Measurements from ENCODE around the gene TRAFD1.
"Not testable (repeated sequence)": the region's sequence is repeated elsewhere in the genome, so short reads cannot be mapped to it uniquely, and the experiment has no call there.

TRAFD1 gene

GRCh38 chr12:112108202-112109079 is 16.9 kb upstream of the TRAFD1 start, which contains the start of gene NAA25:
NAA25 (minus strand) TSS chr12:112108783; CDS start chr12:112108773, 10 bp downstream.
- Histone ChIP-seq H3K4me1 (ENCODE audit: insufficient read depth, insufficient read length) (peaks cover 7% of the 10 kb centered on the region), H3K4me3 (ENCODE audit: insufficient read length, low read depth) (peak within 1 kb of the TSS; percentile 99), H3K27me3 (ENCODE audit: insufficient read depth, insufficient read length) (no peaks in the 10 kb centered on the region), H3K9me3 (ENCODE audit: insufficient read depth, low read length) (no peaks in the 10 kb centered on the region), H3K36me3 (ENCODE audit: insufficient read depth, insufficient read length, low read length) (peaks cover 28% of the 10 kb centered on the region), H3K9ac (ENCODE audit: insufficient read length, low read depth) (peak within 1 kb of the TSS; percentile 100)
- peak; percentile 88 for DNase-seq (ENCODE audit: low read depth, low spot score)
- TF ChIP-seq SUZ12 (IDR thresholded peaks at IDR 0.05; ENCODE audit: extremely low read depth, insufficient read depth, insufficient read length) (no peak), YY1 (IDR thresholded peaks at IDR 0.05; ENCODE audit: insufficient read depth, insufficient read length) (peak; percentile 80)

DNA sequence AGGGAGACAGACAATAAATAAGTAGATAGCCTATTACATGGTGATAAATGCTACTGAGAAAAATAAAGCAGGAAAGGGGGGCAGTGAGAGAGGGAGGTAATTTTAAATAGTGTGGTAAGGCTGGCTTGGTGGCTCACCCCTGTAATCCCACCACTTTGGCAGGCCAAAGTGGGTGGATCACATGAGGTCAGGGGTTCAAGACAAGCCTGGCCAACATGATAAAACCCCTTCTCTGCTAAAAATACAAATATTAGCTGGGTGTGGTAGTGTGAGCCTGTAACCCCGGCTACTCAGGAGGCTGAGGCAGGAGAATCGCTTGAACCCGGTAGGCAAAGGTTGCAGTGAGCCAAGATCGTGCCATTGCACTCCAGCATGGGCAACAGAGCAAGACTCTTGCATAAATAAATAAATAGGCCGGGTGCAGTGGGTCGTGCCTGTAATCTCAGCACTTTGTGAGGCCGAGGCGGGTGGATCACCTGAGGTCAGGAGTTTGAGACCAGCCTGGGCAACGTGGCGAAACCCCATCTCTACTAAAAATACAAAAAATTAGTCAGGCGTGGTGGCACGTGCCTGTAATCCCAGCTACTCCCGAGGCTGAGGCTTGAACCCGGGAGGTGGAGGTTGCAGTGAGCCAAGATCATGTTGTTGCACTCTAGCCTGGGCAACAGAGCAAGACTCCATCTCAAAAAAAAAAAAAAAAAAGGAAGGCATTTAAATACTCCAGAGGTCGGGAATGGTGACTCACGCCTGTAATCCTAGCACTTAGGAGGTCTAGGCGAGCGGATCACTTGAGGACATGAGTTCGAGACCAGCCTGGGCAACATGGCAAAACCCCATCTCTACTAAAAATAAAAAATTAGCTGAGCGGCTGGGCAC is 14.3 kb upstream of the TRAFD1 start:
- not testable (repeated sequence) for H3K27me3 ChIP-seq (ENCODE audit: insufficient read depth, insufficient read length); H3K9ac ChIP-seq (ENCODE audit: insufficient read length, low read depth); H3K4me1 ChIP-seq (ENCODE audit: insufficient read depth, insufficient read length); H3K4me3 ChIP-seq (ENCODE audit: insufficient read length, low read depth); DNase-seq (ENCODE audit: low read depth, low spot score); H3K9me3 ChIP-seq (ENCODE audit: insufficient read depth, low read length)
- H3K36me3 ChIP-seq (ENCODE audit: insufficient read depth, insufficient read length, low read length) = peaks cover 11% of the 10 kb centered on the region

GRCh38 chr12:112111931-112112330 is 13.4 kb upstream of the TRAFD1 start:
- no peak overlapping the region for H3K4me3 ChIP-seq (ENCODE audit: insufficient read length, low read depth)
- H3K4me1 ChIP-seq (ENCODE audit: insufficient read depth, insufficient read length) = no peaks in the 10 kb centered on the region

DNA sequence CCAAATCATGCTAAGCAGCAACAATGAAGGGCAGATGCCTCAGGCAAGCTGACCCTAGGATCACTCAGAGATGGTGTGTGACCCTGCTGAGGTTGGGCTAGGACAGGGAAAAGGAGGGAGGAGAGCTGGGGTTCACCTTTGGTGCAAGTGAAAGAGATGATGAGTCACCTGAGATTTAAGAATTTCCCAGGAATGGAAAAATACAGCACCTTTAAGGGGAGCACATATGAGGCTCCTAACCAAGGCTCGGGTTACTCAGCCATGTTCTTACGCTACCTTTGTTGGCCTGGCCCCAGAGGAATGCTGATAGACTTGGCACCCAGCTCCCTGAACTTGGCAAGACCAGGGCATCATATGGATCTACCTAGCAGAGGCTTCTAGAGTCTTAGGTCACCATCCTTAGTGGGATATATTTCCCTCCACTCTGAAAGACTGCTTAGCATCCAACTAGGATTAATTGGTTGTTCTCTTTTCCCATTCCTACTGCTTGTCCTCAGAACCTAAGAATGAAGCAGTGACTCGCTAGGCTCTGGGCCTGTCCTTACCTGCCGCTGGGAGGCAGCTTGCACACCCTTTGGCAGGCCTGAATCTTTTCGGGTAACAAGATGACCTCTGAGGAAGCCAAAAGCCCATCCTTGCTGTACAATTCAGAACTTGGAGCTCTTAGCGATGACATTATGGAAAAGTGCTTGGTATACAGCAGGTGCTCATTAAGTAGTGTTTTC is 12.8 kb upstream of the TRAFD1 start:
- DNase-seq (ENCODE audit: low read depth, low spot score) = no peak
- Histone ChIP-seq H3K36me3 (ENCODE audit: insufficient read depth, insufficient read length, low read length) (no peaks in the 10 kb centered on the region), H3K4me3 (ENCODE audit: insufficient read length, low read depth) (no peak overlapping the region), H3K27me3 (ENCODE audit: insufficient read depth, insufficient read length) (no peaks in the 10 kb centered on the region), H3K4me1 (ENCODE audit: insufficient read depth, insufficient read length) (no peaks in the 10 kb centered on the region), H3K9me3 (ENCODE audit: insufficient read depth, low read length) (no peaks in the 10 kb centered on the region), H3K9ac (ENCODE audit: insufficient read length, low read depth) (no peak overlapping the region)
- no peak for TF ChIP-seq ZNF274 (IDR thresholded peaks at IDR 0.05; ENCODE audit: low read depth, low read length)
- no peak for TF ChIP-seq SUZ12 (IDR thresholded peaks at IDR 0.05; ENCODE audit: extremely low read depth, insufficient read depth, insufficient read length)
- TF ChIP-seq YY1 (IDR thresholded peaks at IDR 0.05; ENCODE audit: insufficient read depth, insufficient read length) = no peak

More at GRCh38 chr12:112111931-112112330, 13.4 kb upstream of the TRAFD1 start:
- no peak for TF ChIP-seq ZNF274 (IDR thresholded peaks at IDR 0.05; ENCODE audit: low read depth, low read length)
- TF ChIP-seq SUZ12 (IDR thresholded peaks at IDR 0.05; ENCODE audit: extremely low read depth, insufficient read depth, insufficient read length) = no peak
- TF ChIP-seq YY1 (IDR thresholded peaks at IDR 0.05; ENCODE audit: insufficient read depth, insufficient read length) = no peak
- Histone ChIP-seq H3K9me3 (ENCODE audit: insufficient read depth, low read length) (no peaks in the 10 kb centered on the region), H3K9ac (ENCODE audit: insufficient read length, low read depth) (no peak overlapping the region), H3K27me3 (ENCODE audit: insufficient read depth, insufficient read length) (no peaks in the 10 kb centered on the region), H3K36me3 (ENCODE audit: insufficient read depth, insufficient read length, low read length) (peaks cover 4% of the 10 kb centered on the region)
- no peak for DNase-seq (ENCODE audit: low read depth, low spot score)

- TF ChIP-seq YY1 (IDR thresholded peaks at IDR 0.05; ENCODE audit: insufficient read depth, insufficient read length) (no peak), ZNF274 (IDR thresholded peaks at IDR 0.05; ENCODE audit: low read depth, low read length) (no peak), SUZ12 (IDR thresholded peaks at IDR 0.05; ENCODE audit: extremely low read depth, insufficient read depth, insufficient read length) (no peak)
- no peak for DNase-seq (ENCODE audit: low read depth, low spot score)
- Histone ChIP-seq H3K27me3 (ENCODE audit: insufficient read depth, insufficient read length) (no peaks in the 10 kb centered on the region), H3K4me3 (ENCODE audit: insufficient read length, low read depth) (no peak overlapping the region), H3K36me3 (ENCODE audit: insufficient read depth, insufficient read length, low read length) (no peaks in the 10 kb centered on the region), H3K4me1 (ENCODE audit: insufficient read depth, insufficient read length) (no peaks in the 10 kb centered on the region), H3K9ac (ENCODE audit: insufficient read length, low read depth) (no peak overlapping the region), H3K9me3 (ENCODE audit: insufficient read depth, low read length) (no peaks in the 10 kb centered on the region)
Observed at GRCh38 chr12:112115259-112116045, 9.9 kb upstream of the TRAFD1 start.

GRCh38 chr12:112116232-112117060 is 8.9 kb upstream of the TRAFD1 start:
- Histone ChIP-seq H3K36me3 (ENCODE audit: insufficient read depth, insufficient read length, low read length) (no peaks in the 10 kb centered on the region), H3K27me3 (ENCODE audit: insufficient read depth, insufficient read length) (no peaks in the 10 kb centered on the region), H3K9me3 (ENCODE audit: insufficient read depth, low read length) (no peaks in the 10 kb centered on the region), H3K9ac (ENCODE audit: insufficient read length, low read depth) (no peak overlapping the region), H3K4me3 (ENCODE audit: insufficient read length, low read depth) (no peak overlapping the region), H3K4me1 (ENCODE audit: insufficient read depth, insufficient read length) (no peaks in the 10 kb centered on the region)
- DNase-seq (ENCODE audit: low read depth, low spot score) = peak; percentile 85
- TF ChIP-seq SUZ12 (IDR thresholded peaks at IDR 0.05; ENCODE audit: extremely low read depth, insufficient read depth, insufficient read length) = no peak
- TF ChIP-seq ZNF274 (IDR thresholded peaks at IDR 0.05; ENCODE audit: low read depth, low read length) = no peak
- no peak for TF ChIP-seq YY1 (IDR thresholded peaks at IDR 0.05; ENCODE audit: insufficient read depth, insufficient read length)

All from NT2/D1 (cell line).